GM10266 (cell line): ENCODE measurements around the gene TMEM164.

ENCODE experiments used
- DNase-seq: peaks from one replicate; pipeline ENCODE4 v3.0.0; 2012; ENCODE audit errors: extremely low spot score
- CTCF ChIP-seq: IDR thresholded peaks from 2 replicates; pipeline ENCODE4 v1.5.1; 2012; ENCODE audit warnings: mild to moderate bottlenecking, low read depth; ENCODE audit not compliant: control insufficient read depth, insufficient read depth; ENCODE audit errors: missing control alignments

TMEM164 gene

DNA sequence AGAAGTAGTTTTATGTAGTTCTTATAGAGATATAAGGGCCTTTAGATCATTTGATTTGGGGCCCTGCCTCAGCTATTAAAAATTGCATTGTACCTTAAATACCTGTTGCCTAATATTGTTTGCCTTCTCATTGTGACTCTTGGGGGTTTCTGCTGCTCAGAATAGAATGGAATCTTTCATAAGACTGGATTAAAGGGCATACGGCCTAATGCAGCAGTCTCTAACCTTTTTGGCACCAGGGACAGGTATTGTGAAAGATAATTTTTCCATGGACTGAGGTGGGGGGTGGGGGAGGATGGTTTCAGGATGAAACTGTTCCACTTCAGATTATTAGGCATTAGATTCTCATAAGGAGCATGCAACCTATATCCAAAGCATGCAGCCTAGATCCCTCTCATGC lies 46.2 kb downstream of the TMEM164 start:
- no peak for DNase-seq
- no peak for TF ChIP-seq CTCF

DNA sequence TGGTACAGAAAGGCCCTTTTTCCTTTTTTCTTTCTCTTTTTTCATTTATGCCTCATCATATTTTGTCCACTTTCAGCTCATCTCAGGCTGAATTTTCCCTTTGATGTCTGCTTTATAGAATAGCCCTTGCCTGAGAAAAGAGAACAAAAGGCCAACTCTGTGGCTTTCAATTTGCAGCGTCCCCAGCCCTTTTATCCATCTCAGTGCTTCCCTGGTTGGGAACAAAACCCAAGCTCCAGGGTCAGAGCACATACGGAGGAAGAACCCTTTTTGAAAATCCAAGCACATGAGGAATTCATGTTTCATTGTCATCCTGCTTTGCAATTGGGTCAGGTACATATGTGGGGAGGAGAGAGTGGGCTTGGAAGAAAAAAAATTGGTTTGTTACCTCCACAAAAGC lies 47.5 kb downstream of the TMEM164 start:
- TF ChIP-seq CTCF, result no peak
- DNase-seq, result no peak

- peak; percentile 2 for DNase-seq
These were observed 48.0 kb downstream of the TMEM164 start for GRCh38 chrX:110050901-110051300.

DNA sequence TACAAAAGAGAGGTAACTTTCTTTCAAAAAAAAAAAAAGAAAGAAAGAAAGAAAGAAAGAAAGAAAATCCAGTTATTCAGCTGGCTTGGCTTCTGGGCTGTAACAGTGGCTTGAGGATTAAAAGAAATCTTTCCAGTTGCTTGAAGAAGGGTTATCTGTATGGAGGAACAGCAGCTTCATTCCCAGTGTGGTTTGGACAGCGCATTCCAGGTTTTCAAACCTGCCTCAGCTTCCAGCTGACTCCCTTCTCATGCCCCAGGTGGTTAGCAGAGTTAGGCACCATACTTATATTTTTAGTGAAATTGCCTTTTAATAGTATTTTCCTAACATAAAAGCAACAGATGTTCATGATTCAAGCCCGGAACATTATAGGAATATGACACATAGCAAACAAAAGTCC lies 48.6 kb downstream of the TMEM164 start:
- no peak for TF ChIP-seq CTCF
- no peak for DNase-seq

More at GRCh38 chrX:110050901-110051300, 48.0 kb downstream of the TMEM164 start:
- no peak for TF ChIP-seq CTCF

DNA sequence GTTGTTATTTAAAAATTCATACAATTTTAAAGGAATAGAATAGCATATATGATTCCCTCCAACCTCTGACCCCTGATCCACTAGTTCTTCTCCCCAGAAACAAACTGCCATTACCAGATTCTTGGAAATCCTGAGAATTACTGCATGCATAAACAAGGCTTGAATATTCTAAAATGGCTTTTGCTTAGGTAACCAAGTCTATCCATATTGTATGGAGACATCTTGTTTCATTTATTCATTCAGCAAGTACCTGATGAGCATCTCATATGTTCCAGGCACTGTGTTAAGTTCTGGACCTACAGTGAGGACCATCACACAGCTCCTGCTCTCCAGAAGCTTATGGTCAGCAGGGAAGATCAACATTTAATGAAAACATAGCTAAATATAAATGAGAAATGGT lies 49.4 kb downstream of the TMEM164 start:
- TF ChIP-seq CTCF, result no peak
- no peak for DNase-seq

DNA sequence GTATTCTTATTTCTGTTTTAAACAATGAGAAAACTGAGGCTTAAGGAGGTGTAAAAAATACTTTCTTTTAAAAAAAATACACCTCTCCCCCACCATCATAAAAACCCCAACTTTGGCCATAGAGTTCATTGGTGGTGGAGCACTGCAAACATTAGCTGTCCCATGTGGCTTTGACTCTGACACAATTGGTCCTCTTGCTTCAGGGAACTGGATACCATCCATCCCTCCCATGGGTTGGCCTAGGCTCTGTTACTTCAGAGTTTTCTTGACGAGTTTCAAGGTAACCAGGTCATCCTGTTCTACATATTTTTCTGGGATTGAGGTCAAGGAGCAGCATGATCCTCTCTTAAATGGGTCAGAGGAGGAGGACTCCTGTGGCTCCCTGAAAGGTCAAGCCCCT lies 50.5 kb downstream of the TMEM164 start:
- DNase-seq, result no peak
- TF ChIP-seq CTCF, result no peak

DNA sequence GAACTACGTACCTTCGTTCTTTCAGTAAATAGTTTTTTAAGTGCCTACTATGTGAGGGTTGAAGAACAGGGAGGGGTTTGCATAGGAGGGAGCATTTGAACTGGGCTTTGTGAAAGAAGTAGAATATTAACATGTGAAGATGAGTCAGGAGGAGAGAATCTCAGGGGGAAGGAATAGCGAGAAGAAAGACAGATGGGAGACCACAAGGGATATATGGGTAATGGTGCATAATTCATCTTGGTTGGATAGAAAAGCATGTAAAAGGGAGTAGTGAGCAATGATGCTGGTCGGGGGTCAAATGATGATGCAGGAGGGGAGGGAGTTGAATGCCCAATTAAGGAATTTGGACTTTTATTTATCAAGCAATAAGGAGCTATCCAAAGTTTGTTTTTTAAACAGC lies 52.7 kb downstream of the TMEM164 start:
- no peak for TF ChIP-seq CTCF
- DNase-seq, result no peak
